ENCODE data around the gene E2F1.

The E2F1 gene

GRCh38 chr20:33656783-33657703 is 29.1 kb downstream of the E2F1 start:
- no peak for ATAC-seq
- no peak for TF ChIP-seq TSHZ2 (CRISPR knock-in tag; IDR thresholded peaks at IDR 0.05)
- TF ChIP-seq ZNF8 (CRISPR knock-in tag; IDR thresholded peaks at IDR 0.05) = no peak
- no peak for TF ChIP-seq TOX (CRISPR knock-in tag; IDR thresholded peaks at IDR 0.05; ENCODE audit: borderline replicate concordance)
- TF ChIP-seq ZNF565 (CRISPR knock-in tag; conservative IDR thresholded peaks at IDR 0.05; ENCODE audit: low read depth) = no peak
- TF ChIP-seq PATZ1 (CRISPR knock-in tag; IDR thresholded peaks at IDR 0.05; ENCODE audit: borderline replicate concordance) = no peak
- no peak for TF ChIP-seq OSR1 (CRISPR knock-in tag; IDR thresholded peaks at IDR 0.05)
- no peak for TF ChIP-seq ZNF70 (CRISPR knock-in tag; IDR thresholded peaks at IDR 0.05)
- no peak for TF ChIP-seq BACH2 (CRISPR knock-in tag; IDR thresholded peaks at IDR 0.05; ENCODE audit: borderline replicate concordance)

- ATAC-seq = no peak
- TF ChIP-seq ESRRG (CRISPR knock-in tag; IDR thresholded peaks at IDR 0.05) = no peak
- no peak for TF ChIP-seq TSHZ2 (CRISPR knock-in tag; IDR thresholded peaks at IDR 0.05)
- TF ChIP-seq CSDC2 (CRISPR knock-in tag; IDR thresholded peaks at IDR 0.05) = no peak
- TF ChIP-seq ZFP30 (CRISPR knock-in tag; IDR thresholded peaks at IDR 0.05) = no peak
- TF ChIP-seq BACH2 (CRISPR knock-in tag; IDR thresholded peaks at IDR 0.05; ENCODE audit: borderline replicate concordance) = no peak
- no peak for TF ChIP-seq CREB5 (CRISPR knock-in tag; IDR thresholded peaks at IDR 0.05; ENCODE audit: low read depth)
- no peak for TF ChIP-seq TOX (CRISPR knock-in tag; IDR thresholded peaks at IDR 0.05; ENCODE audit: borderline replicate concordance)
These were observed 30.0 kb downstream of the E2F1 start for GRCh38 chr20:33656010-33656782.

- ATAC-seq = no peak
- TF ChIP-seq ARNTL (CRISPR knock-in tag; IDR thresholded peaks at IDR 0.05; ENCODE audit: borderline replicate concordance, low read depth) = no peak
- TF ChIP-seq GLIS3 (CRISPR knock-in tag; IDR thresholded peaks at IDR 0.05) = no peak
- TF ChIP-seq ESRRG (CRISPR knock-in tag; IDR thresholded peaks at IDR 0.05) = no peak
- no peak for TF ChIP-seq ZC3H10 (CRISPR knock-in tag; IDR thresholded peaks at IDR 0.05)
- no peak for TF ChIP-seq BACH2 (CRISPR knock-in tag; IDR thresholded peaks at IDR 0.05; ENCODE audit: borderline replicate concordance)
- no peak for TF ChIP-seq ZFP30 (CRISPR knock-in tag; IDR thresholded peaks at IDR 0.05)
- TF ChIP-seq TSHZ2 (CRISPR knock-in tag; IDR thresholded peaks at IDR 0.05) = no peak
- no peak for TF ChIP-seq ZNF70 (CRISPR knock-in tag; IDR thresholded peaks at IDR 0.05)
- no peak for TF ChIP-seq CREB5 (CRISPR knock-in tag; IDR thresholded peaks at IDR 0.05; ENCODE audit: low read depth)
- no peak for TF ChIP-seq SNAI2 (CRISPR knock-in tag; IDR thresholded peaks at IDR 0.05)
- no peak for TF ChIP-seq TOX (CRISPR knock-in tag; IDR thresholded peaks at IDR 0.05; ENCODE audit: borderline replicate concordance)
- no peak for TF ChIP-seq POU6F1 (CRISPR knock-in tag; IDR thresholded peaks at IDR 0.05; ENCODE audit: borderline replicate concordance, low read depth)
- TF ChIP-seq TCF4 (CRISPR knock-in tag; IDR thresholded peaks at IDR 0.05; ENCODE audit: borderline replicate concordance) = no peak
These were observed 31.0 kb downstream of the E2F1 start for GRCh38 chr20:33655164-33655563.

Data from SK-N-SH treated with all-trans-retinoic acid at 6 μM for 48 hours (cell line).